Suprapubic skin (tissue), 2 donors: Measurements from ENCODE around the gene CANT1.

Experiments
- EP300 ChIP-seq: sonication (generic); formaldehyde crosslinking; IDR thresholded peaks from one replicate; pipeline ENCODE4 v1.6.1; 2017; ENCODE audit warnings: antibody characterized with exemption
- POLR2A ChIP-seq, 2 donors: fragments of 450-650 bp; IDR thresholded peaks; one replicate each; pipeline ENCODE4 v1.6.1; 2017; ENCODE audit warnings: antibody characterized with exemption in 2 of 2, mild to moderate bottlenecking in 2 of 2, moderate library complexity in 2 of 2

DNA sequence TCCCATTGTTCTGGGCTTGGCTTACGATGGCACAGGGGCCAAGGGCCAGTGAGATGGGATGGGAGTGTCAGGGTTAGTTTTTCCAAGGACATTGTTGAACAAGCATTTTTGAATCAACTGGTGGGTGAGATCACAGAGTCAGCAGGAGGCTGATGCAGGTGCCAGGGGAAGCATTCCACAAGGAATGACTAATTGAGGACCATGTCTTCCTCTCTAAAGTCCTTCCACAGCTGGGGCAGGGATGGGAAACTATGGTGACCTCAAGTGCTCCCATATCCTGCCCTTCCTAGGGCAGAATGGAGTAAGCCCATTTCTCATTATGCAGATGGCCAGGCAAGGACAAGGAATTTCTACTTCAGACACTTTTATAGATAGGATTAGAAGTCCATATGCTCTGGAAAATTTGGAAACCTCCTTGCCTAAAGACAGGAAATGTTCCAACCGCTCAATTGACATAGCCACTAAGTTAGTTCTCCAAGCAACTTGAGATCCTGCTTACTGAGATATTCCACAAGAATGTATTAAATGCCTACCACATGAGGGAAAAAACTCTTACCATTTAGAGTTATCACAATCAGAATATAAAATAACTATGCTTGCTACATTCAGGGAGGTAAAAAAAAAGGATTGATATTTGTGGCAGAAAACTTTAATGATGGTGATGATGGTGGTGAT, 43.8 kb upstream of the CANT1 start:
- no peak for TF ChIP-seq EP300
- TF ChIP-seq POLR2A (IDR thresholded peaks at IDR 0.05) = no peak
